ENCODE data around the gene HOXD12.

HOXD12 gene

GRCh38 chr2:176118601-176119339, 19.2 kb downstream of the HOXD12 start:
- DNase-seq (ENCODE audit: low read depth) = no peak

- DNase-seq (ENCODE audit: low read depth) = no peak
Observed at GRCh38 chr2:176120364-176121189, 21.0 kb downstream of the HOXD12 start.

GRCh38 chr2:176121190-176122051, 21.8 kb downstream of the HOXD12 start:
- DNase-seq (ENCODE audit: low read depth) = no peak

- no peak for DNase-seq (ENCODE audit: low read depth)
Observed at GRCh38 chr2:176122052-176122682, 22.6 kb downstream of the HOXD12 start.

GRCh38 chr2:176122683-176123410, 23.3 kb downstream of the HOXD12 start, which contains the start of gene HOXD9:
Gene HOXD9 (plus strand): TSS chr2:176122719. CDS start chr2:176122769, 50 bp downstream.
- no peak for DNase-seq (ENCODE audit: low read depth)

GRCh38 chr2:176123411-176124109, 24.0 kb downstream of the HOXD12 start:
- no peak for DNase-seq (ENCODE audit: low read depth)

GRCh38 chr2:176124110-176124946, 24.7 kb downstream of the HOXD12 start:
- DNase-seq (ENCODE audit: low read depth) = no peak

GRCh38 chr2:176124947-176125771, 25.6 kb downstream of the HOXD12 start:
- DNase-seq (ENCODE audit: low read depth) = no peak

- DNase-seq (ENCODE audit: low read depth) = no peak
Observed at GRCh38 chr2:176125772-176126054, 26.1 kb downstream of the HOXD12 start.

GRCh38 chr2:176126929-176127773, 27.6 kb downstream of the HOXD12 start:
- peak; percentile 67 for DNase-seq (ENCODE audit: low read depth)

GRCh38 chr2:176127774-176128072, 28.1 kb downstream of the HOXD12 start:
- no peak for DNase-seq (ENCODE audit: low read depth)

GRCh38 chr2:176128172-176128981, 28.8 kb downstream of the HOXD12 start:
- DNase-seq (ENCODE audit: low read depth) = no peak

- DNase-seq (ENCODE audit: low read depth) = no peak
Observed at GRCh38 chr2:176128982-176129796, 29.6 kb downstream of the HOXD12 start, which contains the start of gene HOXD8. Gene HOXD8 (plus strand): TSS chr2:176129705. CDS start chr2:176130367, 662 bp downstream.

- no peak for DNase-seq (ENCODE audit: low read depth)
Observed at GRCh38 chr2:176129813-176130146, 30.2 kb downstream of the HOXD12 start.

- DNase-seq (ENCODE audit: low read depth) = no peak
Observed at GRCh38 chr2:176130147-176130956, 30.8 kb downstream of the HOXD12 start.

Data from stimulated activated CD8-positive, alpha-beta memory T cell treated with anti-CD3 and anti-CD28 coated beads, Interleukin-12 subunit alpha, Interleukin-12 subunit beta, amount 100 ng/mL, for 1 hour (primary cell).